ENCODE data around the gene MUC5AC. TPM values are rescaled to one million over a fixed set of nuclear protein-coding genes. Genes with fewer than 3 reads are reported as not detected.

The MUC5AC gene
- total and polyA plus RNA-seq, 4 donors, result not detected

DNA sequence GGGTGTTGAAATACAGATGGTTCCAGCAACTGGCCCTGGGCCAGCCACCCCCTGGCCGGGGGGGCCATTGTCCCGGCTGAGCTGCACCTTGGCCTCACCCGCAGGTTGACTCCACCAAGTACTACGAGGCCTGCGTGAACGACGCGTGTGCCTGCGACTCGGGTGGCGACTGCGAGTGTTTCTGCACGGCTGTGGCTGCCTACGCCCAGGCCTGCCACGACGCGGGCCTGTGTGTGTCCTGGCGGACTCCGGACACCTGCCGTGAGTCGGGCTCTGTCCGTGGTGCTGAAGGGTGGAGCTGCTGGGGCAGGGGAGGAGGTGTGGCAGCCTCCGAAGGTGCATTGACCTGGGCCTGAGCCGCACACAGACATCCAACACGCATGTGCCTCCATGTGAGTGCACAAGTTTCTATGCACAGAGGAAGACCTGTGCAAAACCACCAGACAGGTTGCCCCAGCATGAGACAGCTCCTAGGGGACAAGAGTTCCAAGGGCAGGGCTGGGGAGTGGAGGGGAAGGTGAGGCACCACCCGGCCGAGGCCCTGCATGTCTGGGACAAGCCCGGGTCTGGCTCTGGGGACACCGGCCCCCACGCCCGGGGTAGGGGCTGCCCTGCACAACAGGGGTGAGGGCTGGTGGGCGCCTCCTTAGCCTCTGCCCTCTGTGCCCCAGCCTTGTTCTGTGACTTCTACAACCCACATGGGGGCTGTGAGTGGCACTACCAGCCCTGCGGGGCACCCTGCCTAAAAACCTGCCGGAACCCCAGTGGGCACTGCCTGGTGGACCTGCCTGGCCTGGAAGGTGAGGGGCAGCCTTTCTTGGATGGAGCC is 81.2 kb downstream of the MUC5AC start:
- peak; percentile 69 for DNase-seq (ENCODE audit: low spot score)

DNA sequence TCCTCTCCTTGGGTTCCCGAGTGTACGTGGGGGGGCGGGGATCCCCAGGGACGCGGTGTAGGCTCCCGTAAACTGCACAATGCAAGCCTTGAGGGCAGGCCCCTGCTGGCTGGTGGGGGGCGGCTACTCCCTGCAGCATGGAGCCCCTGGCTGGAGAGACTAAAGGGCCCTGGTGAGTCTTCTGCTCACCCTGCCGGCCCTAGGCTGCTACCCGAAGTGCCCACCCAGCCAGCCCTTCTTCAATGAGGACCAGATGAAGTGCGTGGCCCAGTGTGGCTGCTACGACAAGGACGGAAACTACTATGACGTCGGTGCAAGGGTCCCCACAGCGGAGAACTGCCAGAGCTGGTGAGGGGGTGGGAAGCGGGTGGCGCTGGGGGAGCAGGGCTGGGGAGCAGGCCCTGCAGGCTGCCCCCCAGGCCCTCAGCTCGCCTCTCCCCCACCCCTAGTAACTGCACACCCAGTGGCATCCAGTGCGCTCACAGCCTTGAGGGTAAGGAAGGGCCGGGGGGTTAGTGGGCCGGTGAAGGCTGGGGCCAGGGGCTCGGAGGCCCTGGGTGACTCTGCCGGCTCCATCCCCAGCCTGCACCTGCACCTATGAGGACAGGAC is 81.9 kb downstream of the MUC5AC start:
- Histone ChIP-seq H3K4me1 (ENCODE audit: control insufficient read depth in 4 of 4, insufficient read depth in 4 of 4, low read length in 3 of 4) (no peaks in the 10 kb centered on the region), H3K9me3 (ENCODE audit: control insufficient read depth in 4 of 4, low read length in 3 of 4) (no peaks in the 10 kb centered on the region), H3K36me3 (ENCODE audit: control insufficient read depth in 4 of 4, insufficient read depth in 3 of 4, low read depth in 1 of 4, low read length in 3 of 4) (no peaks in the 10 kb centered on the region), H3K27me3 (ENCODE audit: control insufficient read depth in 4 of 4, insufficient read depth in 4 of 4, low read length in 3 of 4) (no peaks in the 10 kb centered on the region), H3K9ac (ENCODE audit: low read depth in 1 of 2, low read length in 2 of 2) (no peak overlapping the region), H3K4me3 (ENCODE audit: low read depth in 1 of 3, low read length in 3 of 3) (no peak overlapping the region), H3K27ac (ENCODE audit: low read depth in 1 of 2, low read length in 2 of 2) (no peak overlapping the region)
- TF ChIP-seq, protein P1, sequence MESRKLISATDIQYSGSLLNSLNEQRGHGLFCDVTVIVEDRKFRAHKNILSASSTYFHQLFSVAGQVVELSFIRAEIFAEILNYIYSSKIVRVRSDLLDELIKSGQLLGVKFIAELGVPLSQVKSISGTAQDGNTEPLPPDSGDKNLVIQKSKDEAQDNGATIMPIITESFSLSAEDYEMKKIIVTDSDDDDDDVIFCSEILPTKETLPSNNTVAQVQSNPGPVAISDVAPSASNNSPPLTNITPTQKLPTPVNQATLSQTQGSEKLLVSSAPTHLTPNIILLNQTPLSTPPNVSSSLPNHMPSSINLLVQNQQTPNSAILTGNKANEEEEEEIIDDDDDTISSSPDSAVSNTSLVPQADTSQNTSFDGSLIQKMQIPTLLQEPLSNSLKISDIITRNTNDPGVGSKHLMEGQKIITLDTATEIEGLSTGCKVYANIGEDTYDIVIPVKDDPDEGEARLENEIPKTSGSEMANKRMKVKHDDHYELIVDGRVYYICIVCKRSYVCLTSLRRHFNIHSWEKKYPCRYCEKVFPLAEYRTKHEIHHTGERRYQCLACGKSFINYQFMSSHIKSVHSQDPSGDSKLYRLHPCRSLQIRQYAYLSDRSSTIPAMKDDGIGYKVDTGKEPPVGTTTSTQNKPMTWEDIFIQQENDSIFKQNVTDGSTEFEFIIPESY (IDR thresholded peaks at IDR 0.05), result no peak
- TF ChIP-seq FOXA2 (IDR thresholded peaks at IDR 0.05), result no peak
- TF ChIP-seq GABPA (IDR thresholded peaks at IDR 0.05 in 1 of 2, conservative IDR thresholded peaks at IDR 0.05 in 1 of 2), result no peak
- TF ChIP-seq, protein P2, sequence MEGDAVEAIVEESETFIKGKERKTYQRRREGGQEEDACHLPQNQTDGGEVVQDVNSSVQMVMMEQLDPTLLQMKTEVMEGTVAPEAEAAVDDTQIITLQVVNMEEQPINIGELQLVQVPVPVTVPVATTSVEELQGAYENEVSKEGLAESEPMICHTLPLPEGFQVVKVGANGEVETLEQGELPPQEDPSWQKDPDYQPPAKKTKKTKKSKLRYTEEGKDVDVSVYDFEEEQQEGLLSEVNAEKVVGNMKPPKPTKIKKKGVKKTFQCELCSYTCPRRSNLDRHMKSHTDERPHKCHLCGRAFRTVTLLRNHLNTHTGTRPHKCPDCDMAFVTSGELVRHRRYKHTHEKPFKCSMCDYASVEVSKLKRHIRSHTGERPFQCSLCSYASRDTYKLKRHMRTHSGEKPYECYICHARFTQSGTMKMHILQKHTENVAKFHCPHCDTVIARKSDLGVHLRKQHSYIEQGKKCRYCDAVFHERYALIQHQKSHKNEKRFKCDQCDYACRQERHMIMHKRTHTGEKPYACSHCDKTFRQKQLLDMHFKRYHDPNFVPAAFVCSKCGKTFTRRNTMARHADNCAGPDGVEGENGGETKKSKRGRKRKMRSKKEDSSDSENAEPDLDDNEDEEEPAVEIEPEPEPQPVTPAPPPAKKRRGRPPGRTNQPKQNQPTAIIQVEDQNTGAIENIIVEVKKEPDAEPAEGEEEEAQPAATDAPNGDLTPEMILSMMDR (IDR thresholded peaks at IDR 0.05; ENCODE audit: low read depth, low read length, missing input control), result no peak
- no peak for TF ChIP-seq JUND (IDR thresholded peaks at IDR 0.05)
- no peak for TF ChIP-seq RAD21 (IDR thresholded peaks at IDR 0.05)
- TF ChIP-seq SP1 (IDR thresholded peaks at IDR 0.05), result no peak
- no peak for TF ChIP-seq HNF4G (IDR thresholded peaks at IDR 0.05)
- TF ChIP-seq, protein P3, sequence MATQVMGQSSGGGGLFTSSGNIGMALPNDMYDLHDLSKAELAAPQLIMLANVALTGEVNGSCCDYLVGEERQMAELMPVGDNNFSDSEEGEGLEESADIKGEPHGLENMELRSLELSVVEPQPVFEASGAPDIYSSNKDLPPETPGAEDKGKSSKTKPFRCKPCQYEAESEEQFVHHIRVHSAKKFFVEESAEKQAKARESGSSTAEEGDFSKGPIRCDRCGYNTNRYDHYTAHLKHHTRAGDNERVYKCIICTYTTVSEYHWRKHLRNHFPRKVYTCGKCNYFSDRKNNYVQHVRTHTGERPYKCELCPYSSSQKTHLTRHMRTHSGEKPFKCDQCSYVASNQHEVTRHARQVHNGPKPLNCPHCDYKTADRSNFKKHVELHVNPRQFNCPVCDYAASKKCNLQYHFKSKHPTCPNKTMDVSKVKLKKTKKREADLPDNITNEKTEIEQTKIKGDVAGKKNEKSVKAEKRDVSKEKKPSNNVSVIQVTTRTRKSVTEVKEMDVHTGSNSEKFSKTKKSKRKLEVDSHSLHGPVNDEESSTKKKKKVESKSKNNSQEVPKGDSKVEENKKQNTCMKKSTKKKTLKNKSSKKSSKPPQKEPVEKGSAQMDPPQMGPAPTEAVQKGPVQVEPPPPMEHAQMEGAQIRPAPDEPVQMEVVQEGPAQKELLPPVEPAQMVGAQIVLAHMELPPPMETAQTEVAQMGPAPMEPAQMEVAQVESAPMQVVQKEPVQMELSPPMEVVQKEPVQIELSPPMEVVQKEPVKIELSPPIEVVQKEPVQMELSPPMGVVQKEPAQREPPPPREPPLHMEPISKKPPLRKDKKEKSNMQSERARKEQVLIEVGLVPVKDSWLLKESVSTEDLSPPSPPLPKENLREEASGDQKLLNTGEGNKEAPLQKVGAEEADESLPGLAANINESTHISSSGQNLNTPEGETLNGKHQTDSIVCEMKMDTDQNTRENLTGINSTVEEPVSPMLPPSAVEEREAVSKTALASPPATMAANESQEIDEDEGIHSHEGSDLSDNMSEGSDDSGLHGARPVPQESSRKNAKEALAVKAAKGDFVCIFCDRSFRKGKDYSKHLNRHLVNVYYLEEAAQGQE (IDR thresholded peaks at IDR 0.05), result no peak
- no peak for TF ChIP-seq EGR1 (IDR thresholded peaks at IDR 0.05; ENCODE audit: low read depth in 2 of 2)
- TF ChIP-seq, protein P4, sequence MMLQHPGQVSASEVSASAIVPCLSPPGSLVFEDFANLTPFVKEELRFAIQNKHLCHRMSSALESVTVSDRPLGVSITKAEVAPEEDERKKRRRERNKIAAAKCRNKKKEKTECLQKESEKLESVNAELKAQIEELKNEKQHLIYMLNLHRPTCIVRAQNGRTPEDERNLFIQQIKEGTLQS (IDR thresholded peaks at IDR 0.05), result no peak
- no peak for TF ChIP-seq RXRA (IDR thresholded peaks at IDR 0.05)
- TF ChIP-seq NR2F2 (IDR thresholded peaks at IDR 0.05), result no peak
- TF ChIP-seq HNF4A (conservative IDR thresholded peaks at IDR 0.05), result no peak
- no peak for TF ChIP-seq FOXA1 (IDR thresholded peaks at IDR 0.05)
- WGBS, result 91% methylated on average over 23 of the region's 23 CpGs
- no peak for DNase-seq (ENCODE audit: low spot score)

More for the DNA sequence above, 81.2 kb downstream of the MUC5AC start:
- WGBS, result 58% methylated on average over 34 of the region's 34 CpGs
- H3K4me3 ChIP-seq (ENCODE audit: low read depth in 1 of 3, low read length in 3 of 3), result no peak overlapping the region
- H3K27ac ChIP-seq (ENCODE audit: low read depth in 1 of 2, low read length in 2 of 2), result no peak overlapping the region
- TF ChIP-seq RAD21 (IDR thresholded peaks at IDR 0.05), result no peak
- peak in 1 of 2 donors; percentile 54 for TF ChIP-seq RXRA (IDR thresholded peaks at IDR 0.05)
- TF ChIP-seq HNF4A (conservative IDR thresholded peaks at IDR 0.05), result peak in 1 of 2 donors; percentile 27
- TF ChIP-seq, protein P3 (IDR thresholded peaks at IDR 0.05), result peak; percentile 99
- TF ChIP-seq, protein P4 (IDR thresholded peaks at IDR 0.05), result no peak
- H3K36me3 ChIP-seq (ENCODE audit: control insufficient read depth in 4 of 4, insufficient read depth in 3 of 4, low read depth in 1 of 4, low read length in 3 of 4), result no peaks in the 10 kb centered on the region
- H3K4me1 ChIP-seq (ENCODE audit: control insufficient read depth in 4 of 4, insufficient read depth in 4 of 4, low read length in 3 of 4), result no peaks in the 10 kb centered on the region
- H3K9ac ChIP-seq (ENCODE audit: low read depth in 1 of 2, low read length in 2 of 2), result no peak overlapping the region
- H3K27me3 ChIP-seq (ENCODE audit: control insufficient read depth in 4 of 4, insufficient read depth in 4 of 4, low read length in 3 of 4), result no peaks in the 10 kb centered on the region
- H3K9me3 ChIP-seq (ENCODE audit: control insufficient read depth in 4 of 4, low read length in 3 of 4), result no peaks in the 10 kb centered on the region
